DND-41 (cell line): ENCODE results near the gene ELMOD3.

ENCODE experiments used
- CTCF ChIP-seq: IDR thresholded peaks from 2 replicates; pipeline ENCODE4 v1.5.1; 2012; ENCODE audit warnings: borderline replicate concordance, low read length, moderate library complexity, mild to moderate bottlenecking; ENCODE audit not compliant: poor library complexity, severe bottlenecking; ENCODE audit errors: extremely low read depth
- EZH2 ChIP-seq: IDR thresholded peaks from 3 replicates; pipeline ENCODE4 v1.6.1; 2012; ENCODE audit warnings: borderline replicate concordance, low read depth, mild to moderate bottlenecking, moderate library complexity, low read length, inconsistent platforms; ENCODE audit not compliant: severe bottlenecking

- TF ChIP-seq CTCF, result no peak
- no peak for TF ChIP-seq EZH2
These were observed 56.8 kb downstream of the ELMOD3 start for GRCh38 chr2:85411405-85411748.
